Thyroid gland (tissue), 4 donors: Measurements from ENCODE around the gene PCIF1. TPM values are rescaled to one million over a fixed set of nuclear protein-coding genes. Genes with fewer than 3 reads are reported as not detected.
A peak's percentile ranks its signal among the peaks of the same experiment; 100 is the strongest.

ENCODE experiments used
- DNase-seq, 2 donors: peaks; one replicate each; pipeline ENCODE4 v3.0.0-alpha.2; 2019
- H3K27ac ChIP-seq, 3 donors: fragments of 200-600 bp; sonication (generic); 1 replicate in 2 of 3; 2 replicates in 1 of 3; pipeline ENCODE4 v1.5.1; 2016 to 2019; ENCODE audit warnings: mild to moderate bottlenecking in 1 of 3, moderate library complexity in 1 of 3
- H3K27me3 ChIP-seq: fragments of 200-600 bp; sonication (generic); one replicate; pipeline ENCODE4 v1.5.1; 2019
- H3K36me3 ChIP-seq, 2 donors: fragments of 200-600 bp; sonication (generic); one replicate each; pipeline ENCODE4 v1.5.1; 2016 to 2019
- H3K4me1 ChIP-seq, 2 donors: fragments of 200-600 bp; sonication (generic); one replicate each; pipeline ENCODE4 v1.5.1; 2017 to 2019
- H3K4me3 ChIP-seq, 3 donors: fragments of 200-600 bp; sonication (generic); replicated peaks in 1 of 3; 1 replicate in 2 of 3; 2 replicates in 1 of 3; pipeline ENCODE4 v1.5.1; 2016; ENCODE audit warnings: mild to moderate bottlenecking in 1 of 3
- H3K9me3 ChIP-seq: fragments of 200-600 bp; sonication (generic); one replicate; pipeline ENCODE4 v1.5.1; 2017
- POLR2A ChIP-seq, 2 donors: fragments of 450-650 bp; IDR thresholded peaks; one replicate each; pipeline ENCODE4 v1.6.1; 2017; ENCODE audit warnings: antibody characterized with exemption in 2 of 2, mild to moderate bottlenecking in 2 of 2, moderate library complexity in 1 of 2
- WGBS, 2 donors: methylation state at CpG; one replicate each; pipeline ENCODE4 v1.1.5; 2017; 5-methylcytosine and 5-hydroxymethylcytosine counted together
- intact Hi-C: fragments of 100-400 bp; cut with DNase I; formaldehyde crosslinking; loops from one replicate; pipeline ENCODE4 v1.15.1; 2023
- total RNA-seq, 4 donors: library from RNA; depleted of rRNA; stranded (reverse); fragments of >200 nt; gene quantifications; one replicate each; pipeline ENCODE4 v1.2.3, GENCODE V29; 2016
- TF ChIP-seq, protein P1 (sequence below), 6 experiments: fragments of 200-600 bp in 3 of 6; fragments of 450-650 bp in 3 of 6; sonication (generic) in 3 of 6; IDR thresholded peaks; one replicate each; pipeline ENCODE4 v1.5.1; 2016 to 2019; ENCODE audit warnings: antibody characterized with exemption in 6 of 6, mild to moderate bottlenecking in 2 of 6, inconsistent platforms in 1 of 6, moderate library complexity in 1 of 6

The PCIF1 gene
- 10 to 100 TPM; 28.1 to 63.6 (median 49.1) TPM for total RNA-seq

DNA sequence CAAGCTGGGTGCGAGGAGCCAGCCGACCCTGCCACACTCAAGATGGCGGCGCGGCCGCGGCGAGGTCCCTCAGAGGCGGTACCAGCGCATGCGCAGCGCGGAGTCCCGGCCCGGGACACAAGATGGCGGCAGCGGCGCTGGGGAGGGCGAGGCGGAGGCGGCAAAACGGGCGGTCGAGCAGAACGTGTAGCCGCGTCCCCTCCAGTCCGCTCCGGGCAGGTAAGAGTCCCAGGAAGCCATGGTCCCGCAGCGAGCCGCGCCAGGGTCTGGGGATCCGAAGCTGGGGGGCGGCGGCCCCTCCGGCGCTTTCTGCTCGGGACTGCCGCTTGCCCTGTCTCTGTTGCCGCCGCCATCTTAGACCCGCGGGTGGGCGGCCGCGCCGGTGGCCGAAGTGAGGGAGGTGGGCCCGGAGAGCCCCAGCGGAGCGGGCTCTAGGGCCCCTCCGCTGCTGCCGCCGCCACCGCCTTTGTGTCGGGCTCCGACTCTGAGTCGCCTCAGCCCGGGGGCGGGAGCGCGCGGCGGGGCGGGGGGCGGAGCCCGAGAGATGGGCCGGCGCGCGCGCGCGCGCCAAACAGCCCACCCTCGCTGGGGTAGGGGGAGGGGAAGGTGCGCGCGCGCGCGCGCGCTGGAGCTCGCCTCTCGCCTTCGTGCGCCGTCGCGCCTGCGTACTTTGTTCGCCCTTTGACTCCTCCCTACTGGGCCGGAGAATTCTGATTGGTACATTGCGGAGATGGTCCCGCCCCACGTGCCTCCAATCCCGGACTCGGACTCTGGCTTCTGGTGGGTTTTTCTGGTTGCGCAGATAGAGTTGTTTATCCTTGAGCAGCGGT, at the start of gene PCIF1:
Gene PCIF1 (plus strand): TSS at position 98 of the 830 bp plus-strand sequence. CDS start 4,317 bp downstream, outside the sequence.
- TF ChIP-seq, protein P1, sequence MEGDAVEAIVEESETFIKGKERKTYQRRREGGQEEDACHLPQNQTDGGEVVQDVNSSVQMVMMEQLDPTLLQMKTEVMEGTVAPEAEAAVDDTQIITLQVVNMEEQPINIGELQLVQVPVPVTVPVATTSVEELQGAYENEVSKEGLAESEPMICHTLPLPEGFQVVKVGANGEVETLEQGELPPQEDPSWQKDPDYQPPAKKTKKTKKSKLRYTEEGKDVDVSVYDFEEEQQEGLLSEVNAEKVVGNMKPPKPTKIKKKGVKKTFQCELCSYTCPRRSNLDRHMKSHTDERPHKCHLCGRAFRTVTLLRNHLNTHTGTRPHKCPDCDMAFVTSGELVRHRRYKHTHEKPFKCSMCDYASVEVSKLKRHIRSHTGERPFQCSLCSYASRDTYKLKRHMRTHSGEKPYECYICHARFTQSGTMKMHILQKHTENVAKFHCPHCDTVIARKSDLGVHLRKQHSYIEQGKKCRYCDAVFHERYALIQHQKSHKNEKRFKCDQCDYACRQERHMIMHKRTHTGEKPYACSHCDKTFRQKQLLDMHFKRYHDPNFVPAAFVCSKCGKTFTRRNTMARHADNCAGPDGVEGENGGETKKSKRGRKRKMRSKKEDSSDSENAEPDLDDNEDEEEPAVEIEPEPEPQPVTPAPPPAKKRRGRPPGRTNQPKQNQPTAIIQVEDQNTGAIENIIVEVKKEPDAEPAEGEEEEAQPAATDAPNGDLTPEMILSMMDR (IDR thresholded peaks at IDR 0.05), result peak in 1 of 6 experiments; percentile 18
- peak; percentile 97 for TF ChIP-seq POLR2A (IDR thresholded peaks at IDR 0.05)
- DNase-seq, result peak; percentile 97 to 98
- Histone ChIP-seq H3K36me3 (peaks cover 24 to 25% of the 10 kb centered on the region in 2 donors), H3K27ac (peak within 1 kb of the TSS; percentile 97 to 100 (median 100)), H3K4me3 (peak within 1 kb of the TSS; percentile 38 to 96 (median 96)), H3K4me1 (peaks cover 14% of the 10 kb centered on the region in 2 donors), H3K9me3 (no peaks in the 10 kb centered on the region), H3K27me3 (no peaks in the 10 kb centered on the region)
- intact Hi-C loops, result loop anchor here (5.0 to 10.0 kb wide), 2 partner anchors 42 to 120 kb away; partner anchors contain the start of genes CTSA, NEURL2 and UBE2C
- 1 to 4% methylated on average over 13 to 22 of the region's 102 CpGs for WGBS, 2 donors

DNA sequence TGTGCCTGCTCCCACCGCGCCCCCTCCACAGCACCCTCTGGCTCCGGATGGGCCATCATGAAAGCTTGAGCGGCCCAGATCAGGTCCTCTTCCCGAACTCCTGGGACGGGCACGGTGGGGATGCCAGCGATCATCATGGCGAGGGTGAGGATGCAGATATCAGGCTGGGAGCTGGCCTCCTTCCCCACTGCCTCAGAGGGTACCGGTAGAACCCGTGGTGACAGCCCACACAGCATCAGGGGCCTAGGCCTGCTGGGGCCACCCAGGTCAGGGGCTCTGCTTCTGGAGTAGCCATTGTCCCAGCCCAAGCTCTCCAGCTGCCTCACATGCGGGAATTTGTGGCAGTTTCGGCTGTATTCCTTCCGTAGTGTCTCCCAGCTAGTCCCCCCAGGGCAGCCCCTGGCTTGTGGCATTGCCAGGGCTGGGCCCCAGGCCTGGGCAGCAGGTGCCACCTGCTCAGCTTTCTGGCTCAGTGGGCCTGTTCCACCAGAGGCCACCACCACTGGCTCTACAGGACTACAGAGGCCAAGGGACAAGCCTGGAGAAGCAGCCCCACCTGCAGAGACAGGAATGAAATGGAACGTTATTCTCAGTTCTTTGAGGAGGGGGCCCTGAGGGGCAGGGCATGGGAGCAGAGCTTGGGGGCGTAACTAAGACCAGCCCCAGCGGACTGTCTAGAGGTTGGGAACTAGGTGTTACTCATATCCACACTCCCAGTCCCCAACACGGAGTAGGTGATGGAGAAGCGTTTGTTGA, 47.7 kb upstream of the PCIF1 start:
- 93 to 95% methylated on average over 12 to 15 of the region's 19 CpGs for WGBS, 2 donors
- no peak overlapping the region for H3K27ac ChIP-seq
- no peak overlapping the region for H3K4me3 ChIP-seq
- peaks cover 8 to 23% of the 10 kb centered on the region in 2 donors for H3K4me1 ChIP-seq
- intact Hi-C loops, result no loop called here
- TF ChIP-seq POLR2A (IDR thresholded peaks at IDR 0.05), result no peak
- TF ChIP-seq, protein P1 (IDR thresholded peaks at IDR 0.05), result no peak
- H3K27me3 ChIP-seq, result no peaks in the 10 kb centered on the region
- no peak for DNase-seq
- H3K36me3 ChIP-seq, result peaks cover 9 to 14% of the 10 kb centered on the region in 2 donors
- H3K9me3 ChIP-seq, result no peaks in the 10 kb centered on the region

DNA sequence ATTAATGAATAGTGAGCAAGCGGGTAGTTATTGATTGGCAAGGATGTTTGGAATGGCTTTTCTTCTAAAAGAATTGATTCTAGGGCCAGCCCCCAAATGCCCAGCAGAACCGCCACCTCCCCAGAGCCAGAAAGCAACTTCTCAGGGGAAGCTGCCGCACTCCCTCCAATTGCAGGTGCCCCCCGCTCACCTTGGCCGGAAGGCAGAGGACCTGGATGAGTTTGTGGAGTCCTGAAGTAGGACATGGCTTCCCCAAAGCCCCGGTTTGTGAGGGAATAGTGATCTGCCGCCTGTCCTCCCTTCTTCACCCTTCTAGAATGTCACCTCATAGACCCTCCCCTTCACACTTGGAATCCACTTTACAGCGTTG, 47.2 kb upstream of the PCIF1 start, which contains the start of gene SPATA25:
Gene SPATA25 (minus strand): TSS at position 277 of the 370 bp plus-strand sequence. CDS start 32 bp downstream, at position 245.
- H3K4me3 ChIP-seq, result no peak within 1 kb of the TSS
- H3K4me1 ChIP-seq, result peaks cover 10 to 26% of the 10 kb centered on the region in 2 donors
- H3K27ac ChIP-seq, result no peak within 1 kb of the TSS
- 87 to 98% methylated on average over 8 of the region's 8 CpGs for WGBS, 2 donors
- H3K36me3 ChIP-seq, result peaks cover 9 to 14% of the 10 kb centered on the region in 2 donors
- no peak for DNase-seq
- no peaks in the 10 kb centered on the region for H3K9me3 ChIP-seq
- H3K27me3 ChIP-seq, result no peaks in the 10 kb centered on the region
- TF ChIP-seq, protein P1 (IDR thresholded peaks at IDR 0.05), result no peak
- TF ChIP-seq POLR2A (IDR thresholded peaks at IDR 0.05), result no peak
- intact Hi-C loops, result no loop called here

GRCh38 chr20:45888681-45889080, 45.8 kb upstream of the PCIF1 start:
- peaks cover 10 to 28% of the 10 kb centered on the region in 2 donors for H3K4me1 ChIP-seq
- H3K9me3 ChIP-seq, result no peaks in the 10 kb centered on the region
- TF ChIP-seq, protein P1 (IDR thresholded peaks at IDR 0.05), result no peak
- no peak for TF ChIP-seq POLR2A (IDR thresholded peaks at IDR 0.05)
- H3K27me3 ChIP-seq, result no peaks in the 10 kb centered on the region
- no peak overlapping the region for H3K4me3 ChIP-seq
- no peak overlapping the region for H3K27ac ChIP-seq
- H3K36me3 ChIP-seq, result peaks cover 4 to 5% of the 10 kb centered on the region in 2 donors
- no peak for DNase-seq
- intact Hi-C loops, result no loop called here
- WGBS, 2 donors, result 83 to 96% methylated on average over 2 to 3 of the region's 3 CpGs
